Stomach (tissue), 9 donors: ENCODE data around the gene AJUBA. TPM values are rescaled to one million over a fixed set of nuclear protein-coding genes. Genes with fewer than 3 reads are reported as not detected.

Experiments used
- DNase-seq, 2 donors: peaks; one replicate each; pipeline versions ENCODE4 v3.0.0 to v3.0.0-alpha.2; 2013 to 2019
- H3K27ac ChIP-seq, 5 donors: fragments of 200-600 bp in 4 of 5; sonication (generic) in 4 of 5; one replicate each; pipeline ENCODE4 v1.5.1; 2013 to 2019; ENCODE audit warnings: mild to moderate bottlenecking in 1 of 5, moderate library complexity in 1 of 5
- H3K27me3 ChIP-seq, 3 donors: fragments of 200-600 bp; sonication (generic); one replicate each; pipeline ENCODE4 v1.5.1; 2017 to 2019; ENCODE audit warnings: mixed run types in 1 of 3
- H3K36me3 ChIP-seq, 4 donors: fragments of 200-600 bp; sonication (generic); 1 replicate in 3 of 4; 2 replicates in 1 of 4; pipeline ENCODE4 v1.5.1; 2016 to 2019
- H3K4me1 ChIP-seq, 4 donors: fragments of 200-600 bp; sonication (generic); one replicate each; pipeline ENCODE4 v1.5.1; 2016 to 2019
- H3K4me3 ChIP-seq, 4 donors: fragments of 200-600 bp; sonication (generic) in 3 of 4; one replicate each; pipeline ENCODE4 v1.5.1; 2016 to 2019; ENCODE audit warnings: mild to moderate bottlenecking in 1 of 4
- H3K9me3 ChIP-seq, 4 donors: fragments of 200-600 bp; sonication (generic); one replicate each; pipeline ENCODE4 v1.5.1; 2016 to 2019
- CTCF ChIP-seq, 7 experiments: fragments of 450-650 bp in 4 of 7; fragments of 200-600 bp in 3 of 7; sonication (generic) in 3 of 7; IDR thresholded peaks; one replicate each; pipeline ENCODE4 v1.5.1; 2016 to 2019; ENCODE audit warnings: antibody characterized with exemption in 7 of 7, control low read depth in 2 of 7, mild to moderate bottlenecking in 1 of 7
- EP300 ChIP-seq: sonication (generic); formaldehyde crosslinking; IDR thresholded peaks from one replicate; pipeline ENCODE4 v1.6.1; 2017; ENCODE audit warnings: antibody characterized with exemption
- POLR2A ChIP-seq, 4 donors: fragments of 450-650 bp; IDR thresholded peaks; one replicate each; pipeline ENCODE4 v1.6.1; 2016; ENCODE audit warnings: antibody characterized with exemption in 4 of 4, control low read depth in 2 of 4, mild to moderate bottlenecking in 1 of 4, moderate library complexity in 1 of 4
- POLR2AphosphoS5 ChIP-seq, 3 donors: sonication (generic); formaldehyde crosslinking; IDR thresholded peaks; one replicate each; pipeline ENCODE4 v1.6.1; 2016; ENCODE audit warnings: antibody characterized with exemption in 3 of 3
- WGBS, 5 donors: extraction: QIAGEN DNeasy Blood & Tissue Kit in 3 of 5; methylation state at CpG; one replicate each; pipeline versions ENCODE4 v1.1.5 to v1.1.7; 2013 to 2018; 5-methylcytosine and 5-hydroxymethylcytosine counted together
- intact Hi-C: fragments of 100-400 bp; cut with DNase I; formaldehyde crosslinking; loops from one replicate; pipeline ENCODE4 v1.15.1; 2023; ENCODE audit warnings: low total_unique reads
- polyA plus RNA-seq, 3 donors: library from polyadenylated mRNA; stranded (reverse); fragments of 200-250 nt; gene quantifications; one replicate each; pipeline ENCODE4 v1.2.3, GENCODE V29; 2013
- total RNA-seq, 5 donors: library from RNA; depleted of rRNA; stranded (reverse); fragments of >200 nt; gene quantifications; one replicate each; pipeline versions ENCODE4 v1.1.0 to v1.2.3, GENCODE V29; 2014 to 2016
- donor health status: healthy with polysubstance abuse.
- donor health status: Bipolar disorder and iron deficiency.
- donor health status: healthy.

AJUBA gene
- total and polyA plus RNA-seq, 8 donors, result 1.5 to 13.3 (median 6.9) TPM; not detected in 1

GRCh38 chr14:22994762-22995275 is 12.5 kb upstream of the AJUBA start:
- WGBS, 5 donors, result 4 to 14% (median 9%) methylated on average over 4 of the region's 4 CpGs
- TF ChIP-seq POLR2A (IDR thresholded peaks at IDR 0.05) (no peak), CTCF (IDR thresholded peaks at IDR 0.05) (peak in 5 of 7 experiments; percentile 7 to 40 (median 30))
- Histone ChIP-seq H3K4me1 (peaks cover 0 to 14% (median 11%) of the 10 kb centered on the region in 4 donors), H3K27me3 (no peaks in the 10 kb centered on the region), H3K27ac (no peak overlapping the region), H3K36me3 (peaks cover 0 to 21% (median 15%) of the 10 kb centered on the region in 4 donors), H3K4me3 (no peak overlapping the region), H3K9me3 (no peaks in the 10 kb centered on the region)
- intact Hi-C loops, result no loop called here
- DNase-seq, result peak in 1 of 2 donors; percentile 76

GRCh38 chr14:22993517-22993916 is 11.2 kb upstream of the AJUBA start:
- no peak overlapping the region for H3K27ac ChIP-seq
- H3K4me3 ChIP-seq, result no peak overlapping the region
- H3K36me3 ChIP-seq, result peaks cover 0 to 26% (median 22%) of the 10 kb centered on the region in 4 donors
- no peaks in the 10 kb centered on the region for H3K27me3 ChIP-seq
- intact Hi-C loops, result no loop called here
- H3K4me1 ChIP-seq, result peaks cover 0 to 12% (median 5%) of the 10 kb centered on the region in 4 donors
- TF ChIP-seq POLR2AphosphoS5 (IDR thresholded peaks at IDR 0.05), result no peak
- DNase-seq, result no peak
- no peaks in the 10 kb centered on the region for H3K9me3 ChIP-seq

GRCh38 chr14:22991852-22992251 is 9.5 kb upstream of the AJUBA start:
- peaks cover 0 to 12% (median 3%) of the 10 kb centered on the region in 4 donors for H3K4me1 ChIP-seq

GRCh38 chr14:22987291-22987690 is 4.9 kb upstream of the AJUBA start:
- Histone ChIP-seq H3K9me3 (no peaks in the 10 kb centered on the region), H3K27me3 (peaks cover 0 to 4% (median 0%) of the 10 kb centered on the region in 3 donors), H3K36me3 (peaks cover 0 to 38% (median 24%) of the 10 kb centered on the region in 4 donors), H3K4me1 (peaks cover 0 to 15% (median 11%) of the 10 kb centered on the region in 4 donors), H3K4me3 (no peak overlapping the region), H3K27ac (no peak overlapping the region)
- intact Hi-C loops, result loop anchor here (2.0 kb wide), 1 partner anchor 72 kb away; no protein-coding TSS in a partner anchor
- no peak for DNase-seq
- 67 to 82% (median 79%) methylated on average over 8 of the region's 8 CpGs for WGBS, 5 donors
- no peak for TF ChIP-seq POLR2AphosphoS5 (IDR thresholded peaks at IDR 0.05)
- TF ChIP-seq EP300, result no peak
- TF ChIP-seq CTCF (IDR thresholded peaks at IDR 0.05), result no peak
- TF ChIP-seq POLR2A (IDR thresholded peaks at IDR 0.05), result no peak

More at GRCh38 chr14:22991852-22992251, 9.5 kb upstream of the AJUBA start:
- Histone ChIP-seq H3K27me3 (no peaks in the 10 kb centered on the region), H3K9me3 (no peaks in the 10 kb centered on the region), H3K4me3 (no peak overlapping the region), H3K36me3 (peaks cover 0 to 38% (median 29%) of the 10 kb centered on the region in 4 donors), H3K27ac (no peak overlapping the region)
- DNase-seq, result no peak
- 87 to 96% (median 94%) methylated on average over 8 of the region's 8 CpGs for WGBS, 5 donors
- intact Hi-C loops, result no loop called here
- TF ChIP-seq POLR2AphosphoS5 (IDR thresholded peaks at IDR 0.05) (no peak), EP300 (no peak), POLR2A (IDR thresholded peaks at IDR 0.05) (no peak), CTCF (IDR thresholded peaks at IDR 0.05) (no peak)

- no peaks in the 10 kb centered on the region for H3K9me3 ChIP-seq
- intact Hi-C loops, result loop anchor here (2.0 kb wide), 1 partner anchor 72 kb away; no protein-coding TSS in a partner anchor
- TF ChIP-seq POLR2AphosphoS5 (IDR thresholded peaks at IDR 0.05) (peak in 2 of 3 donors; percentile 5 to 80), EP300 (no peak), CTCF (IDR thresholded peaks at IDR 0.05) (peak in 5 of 7 experiments; percentile 82 to 95 (median 89)), POLR2A (IDR thresholded peaks at IDR 0.05) (no peak)
- H3K4me1 ChIP-seq, result peaks cover 0 to 23% (median 18%) of the 10 kb centered on the region in 4 donors
- 19 to 25% (median 22%) methylated on average over 5 of the region's 5 CpGs for WGBS, 5 donors
- peak; percentile 93 to 96 for DNase-seq
- H3K27me3 ChIP-seq, result peaks cover 0 to 11% (median 6%) of the 10 kb centered on the region in 3 donors
- H3K27ac ChIP-seq, result no peak overlapping the region
- H3K4me3 ChIP-seq, result no peak overlapping the region
- peaks cover 0 to 33% (median 21%) of the 10 kb centered on the region in 4 donors for H3K36me3 ChIP-seq
These were observed 4.2 kb upstream of the AJUBA start for GRCh38 chr14:22986508-22987054.
